GM19372 (cell line): Measurements from ENCODE around the gene TTC38.
"Not testable (repeated sequence)": the region's sequence is repeated elsewhere in the genome, so short reads cannot be mapped to it uniquely, and the experiment has no call there.

Experiments used
- ATAC-seq: cut with Tn5 transposase; IDR thresholded peaks from one replicate; pipeline ENCODE4 v1.9.1; 2021; ENCODE audit warnings: mild to moderate bottlenecking, low read depth, moderate library complexity; ENCODE audit not compliant: unreplicated experiment

The TTC38 gene

GRCh38 chr22:46293577-46294260 lies 25.9 kb downstream of the TTC38 start:
- ATAC-seq = no peak

- no peak for ATAC-seq
These were observed 27.0 kb downstream of the TTC38 start for GRCh38 chr22:46294784-46295183.

- no peak for ATAC-seq
These were observed 27.6 kb downstream of the TTC38 start for GRCh38 chr22:46295277-46295971.

GRCh38 chr22:46296257-46297150 lies 28.7 kb downstream of the TTC38 start, which contains the start of gene GTSE1:
Gene GTSE1, plus strand, starts transcription at chr22:46296870. Its CDS starts 531 bp downstream, at chr22:46297401.
- ATAC-seq = peak; percentile 97

- peak; percentile 17 for ATAC-seq
These were observed 29.5 kb downstream of the TTC38 start for GRCh38 chr22:46297151-46297812.

GRCh38 chr22:46299101-46299500 lies 31.3 kb downstream of the TTC38 start:
- ATAC-seq = no peak

GRCh38 chr22:46300491-46300890 lies 32.7 kb downstream of the TTC38 start:
- ATAC-seq = no peak

GRCh38 chr22:46303347-46303965 lies 35.6 kb downstream of the TTC38 start:
- ATAC-seq = no peak

GRCh38 chr22:46308283-46308988 lies 40.6 kb downstream of the TTC38 start:
- no peak for ATAC-seq

- ATAC-seq = no peak
These were observed 41.8 kb downstream of the TTC38 start for GRCh38 chr22:46309526-46310085.

- ATAC-seq = no peak
These were observed 44.2 kb downstream of the TTC38 start for GRCh38 chr22:46312056-46312455.

GRCh38 chr22:46312848-46313247 lies 45.0 kb downstream of the TTC38 start:
- ATAC-seq = not testable (repeated sequence)

- no peak for ATAC-seq
These were observed 48.2 kb downstream of the TTC38 start for GRCh38 chr22:46315976-46316375.

GRCh38 chr22:46317646-46318045 lies 49.8 kb downstream of the TTC38 start:
- no peak for ATAC-seq

GRCh38 chr22:46318576-46318975 lies 50.8 kb downstream of the TTC38 start:
- ATAC-seq = no peak

GRCh38 chr22:46319319-46319718 lies 51.5 kb downstream of the TTC38 start:
- ATAC-seq = no peak

GRCh38 chr22:46320166-46320710 lies 52.4 kb downstream of the TTC38 start:
- no peak for ATAC-seq

- no peak for ATAC-seq
These were observed 53.0 kb downstream of the TTC38 start for GRCh38 chr22:46320716-46321386.
